Thoracic aorta (tissue), 2 donors: ENCODE results near the gene MEIOB. TPM values are rescaled to one million over a fixed set of nuclear protein-coding genes. Genes with fewer than 3 reads are reported as not detected.
"Not testable (repeated sequence)": the region's sequence is repeated elsewhere in the genome, so short reads cannot be mapped to it uniquely, and the experiment has no call there.

ENCODE experiments used
- ATAC-seq: fragments of 150-250 bp; one replicate; pipeline ENCODE4 v1.8.0; 2017; ENCODE audit warnings: low read depth; ENCODE audit not compliant: insufficient number of reproducible peaks, low FRiP score
- DNase-seq: peaks from one replicate; pipeline ENCODE4 v3.0.0-alpha.2; 2020; ENCODE audit warnings: low spot score
- H3K27ac ChIP-seq, 2 donors: fragments of 200-600 bp; sonication (generic); 1 replicate in 1 of 2; 2 replicates in 1 of 2; pipeline ENCODE4 v1.5.1; 2016; ENCODE audit warnings: mild to moderate bottlenecking in 2 of 2, moderate library complexity in 2 of 2
- H3K27me3 ChIP-seq: fragments of 200-600 bp; sonication (generic); replicated peaks from 2 replicates; pipeline ENCODE4 v1.6.0; 2016; ENCODE audit warnings: mild to moderate bottlenecking; ENCODE audit not compliant: insufficient read depth
- H3K36me3 ChIP-seq: fragments of 200-600 bp; sonication (generic); one replicate; pipeline ENCODE4 v1.5.1; 2016
- H3K4me1 ChIP-seq, 2 donors: fragments of 200-600 bp; sonication (generic); 1 replicate in 1 of 2; 2 replicates in 1 of 2; pipeline versions ENCODE4 v1.5.1 to v1.6.0; 2016; ENCODE audit warnings: low read depth in 2 of 2, mild to moderate bottlenecking in 1 of 2; ENCODE audit not compliant: control insufficient read depth in 1 of 2
- H3K4me3 ChIP-seq: fragments of 200-600 bp; sonication (generic); 2 replicates; pipeline ENCODE4 v1.5.1; 2016; ENCODE audit warnings: mild to moderate bottlenecking
- H3K9me3 ChIP-seq: fragments of 200-600 bp; sonication (generic); 2 replicates; pipeline ENCODE4 v1.5.1; 2016
- total RNA-seq, 2 donors: library from RNA; depleted of rRNA; stranded (reverse); fragments of >200 nt; gene quantifications; one replicate each; pipeline versions ENCODE4 v1.1.0 to v1.2.3, GENCODE V29; 2016
- TF ChIP-seq, protein P1 (sequence below): fragments of 200-600 bp; sonication (generic); IDR thresholded peaks from one replicate; pipeline ENCODE4 v1.5.1; 2019; ENCODE audit warnings: antibody characterized with exemption

Gene MEIOB
- total RNA-seq, 2 donors from 2014 or later: not detected

DNA sequence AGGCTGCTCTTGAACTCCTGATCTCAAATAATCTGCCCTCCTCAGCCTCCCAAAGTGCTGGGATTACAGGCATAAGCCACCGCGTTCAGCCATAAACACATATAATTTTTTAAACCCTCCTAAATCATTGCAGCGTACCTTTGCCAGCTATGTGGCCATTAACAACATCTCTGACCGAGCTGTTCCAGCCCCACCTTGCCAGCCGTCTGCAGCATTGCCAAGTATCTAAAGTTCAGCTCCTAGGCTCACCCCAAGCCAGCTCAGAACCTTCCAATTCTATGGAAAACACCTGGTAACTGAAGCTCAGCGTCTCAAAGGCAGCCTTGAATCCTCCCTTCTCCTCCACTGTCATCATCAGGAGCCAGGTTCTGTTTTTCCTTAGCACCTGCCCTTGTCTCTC lies 5.1 kb upstream of the MEIOB start:
- peaks cover 6% of the 10 kb centered on the region for H3K27me3 ChIP-seq
- DNase-seq: no peak

DNA sequence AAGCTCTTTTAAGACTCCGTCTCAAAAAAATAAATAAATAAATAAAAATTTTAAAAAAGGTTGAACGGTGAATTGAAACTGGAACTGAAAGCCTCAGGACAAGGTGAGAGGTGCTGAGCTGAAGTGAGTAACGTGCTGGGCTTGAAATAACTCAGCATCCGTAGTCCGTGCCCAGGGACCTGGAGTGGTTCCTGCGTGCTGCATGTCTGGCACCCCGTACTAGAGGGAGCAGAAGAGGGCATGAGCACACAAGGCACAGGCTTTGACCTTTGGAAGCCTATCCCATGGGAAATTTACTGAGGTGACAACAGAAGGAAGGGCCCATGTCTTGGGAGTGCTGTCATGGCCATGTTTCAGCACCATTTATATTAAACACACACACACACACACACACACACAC lies 4.5 kb upstream of the MEIOB start:
- H3K9me3 ChIP-seq: no peaks in the 10 kb centered on the region
- peaks cover 9% of the 10 kb centered on the region for H3K27me3 ChIP-seq
- H3K4me3 ChIP-seq: no peak overlapping the region
- H3K36me3 ChIP-seq: no peaks in the 10 kb centered on the region
- H3K27ac ChIP-seq: no peak overlapping the region
- TF ChIP-seq, protein P1, sequence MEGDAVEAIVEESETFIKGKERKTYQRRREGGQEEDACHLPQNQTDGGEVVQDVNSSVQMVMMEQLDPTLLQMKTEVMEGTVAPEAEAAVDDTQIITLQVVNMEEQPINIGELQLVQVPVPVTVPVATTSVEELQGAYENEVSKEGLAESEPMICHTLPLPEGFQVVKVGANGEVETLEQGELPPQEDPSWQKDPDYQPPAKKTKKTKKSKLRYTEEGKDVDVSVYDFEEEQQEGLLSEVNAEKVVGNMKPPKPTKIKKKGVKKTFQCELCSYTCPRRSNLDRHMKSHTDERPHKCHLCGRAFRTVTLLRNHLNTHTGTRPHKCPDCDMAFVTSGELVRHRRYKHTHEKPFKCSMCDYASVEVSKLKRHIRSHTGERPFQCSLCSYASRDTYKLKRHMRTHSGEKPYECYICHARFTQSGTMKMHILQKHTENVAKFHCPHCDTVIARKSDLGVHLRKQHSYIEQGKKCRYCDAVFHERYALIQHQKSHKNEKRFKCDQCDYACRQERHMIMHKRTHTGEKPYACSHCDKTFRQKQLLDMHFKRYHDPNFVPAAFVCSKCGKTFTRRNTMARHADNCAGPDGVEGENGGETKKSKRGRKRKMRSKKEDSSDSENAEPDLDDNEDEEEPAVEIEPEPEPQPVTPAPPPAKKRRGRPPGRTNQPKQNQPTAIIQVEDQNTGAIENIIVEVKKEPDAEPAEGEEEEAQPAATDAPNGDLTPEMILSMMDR: no peak
- DNase-seq (no peak), ATAC-seq (no peak)
- H3K4me1 ChIP-seq: no peaks in the 10 kb centered on the region

More for the DNA sequence above, 5.1 kb upstream of the MEIOB start:
- Histone ChIP-seq H3K36me3 (no peaks in the 10 kb centered on the region), H3K27ac (no peak overlapping the region), H3K9me3 (no peaks in the 10 kb centered on the region), H3K4me1 (no peaks in the 10 kb centered on the region), H3K4me3 (no peak overlapping the region)
- ATAC-seq: no peak
- TF ChIP-seq, protein P1: no peak

DNA sequence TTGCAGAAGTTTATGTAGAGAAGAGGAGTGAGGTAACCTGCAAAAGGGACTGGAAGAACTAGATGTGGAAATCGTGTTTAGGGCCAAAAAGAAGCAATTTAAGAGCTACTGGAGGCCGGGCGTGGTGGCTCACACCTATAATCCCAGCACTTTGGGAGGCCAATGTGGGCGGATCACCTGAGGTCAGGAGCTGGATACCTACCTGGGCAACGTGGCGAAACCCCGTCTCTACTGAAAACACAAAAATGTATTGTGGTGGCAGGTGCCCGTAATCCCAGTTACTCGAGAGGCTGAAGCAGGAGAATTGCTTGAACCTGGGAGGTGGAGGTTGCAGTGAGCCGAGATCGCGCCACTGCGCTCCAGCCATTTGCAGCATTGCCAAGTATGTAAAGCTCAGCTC lies 4.1 kb upstream of the MEIOB start:
- DNase-seq, H3K4me3 ChIP-seq, ATAC-seq, H3K36me3 ChIP-seq, H3K27me3 ChIP-seq, H3K9me3 ChIP-seq, H3K27ac ChIP-seq, H3K4me1 ChIP-seq: not testable (repeated sequence)

DNA sequence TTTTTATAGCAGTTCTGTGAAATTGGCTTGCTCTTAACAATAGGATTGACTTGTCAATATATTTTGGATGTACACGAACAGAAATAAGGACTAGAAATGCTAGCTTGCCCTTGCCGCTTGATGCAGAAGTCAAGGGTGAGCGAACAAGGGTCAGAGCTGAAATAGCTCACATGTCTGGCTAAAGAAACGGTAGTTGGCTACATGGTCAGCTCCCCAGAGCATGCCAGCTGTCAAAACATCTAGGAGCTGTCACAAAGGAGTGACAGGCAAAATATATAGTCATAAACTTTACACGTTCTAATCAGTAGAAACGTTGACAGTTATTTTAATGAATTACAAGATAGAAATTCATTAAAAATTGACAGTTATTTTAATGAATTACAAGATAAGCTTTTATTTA lies 2.9 kb upstream of the MEIOB start:
- no peaks in the 10 kb centered on the region for H3K36me3 ChIP-seq
- H3K27me3 ChIP-seq: peaks cover 9% of the 10 kb centered on the region
- no peaks in the 10 kb centered on the region for H3K9me3 ChIP-seq
- H3K4me3 ChIP-seq: no peak overlapping the region
- DNase-seq (no peak), ATAC-seq (no peak)
- no peaks in the 10 kb centered on the region for H3K4me1 ChIP-seq
- no peak overlapping the region for H3K27ac ChIP-seq
- TF ChIP-seq, protein P1: no peak

DNA sequence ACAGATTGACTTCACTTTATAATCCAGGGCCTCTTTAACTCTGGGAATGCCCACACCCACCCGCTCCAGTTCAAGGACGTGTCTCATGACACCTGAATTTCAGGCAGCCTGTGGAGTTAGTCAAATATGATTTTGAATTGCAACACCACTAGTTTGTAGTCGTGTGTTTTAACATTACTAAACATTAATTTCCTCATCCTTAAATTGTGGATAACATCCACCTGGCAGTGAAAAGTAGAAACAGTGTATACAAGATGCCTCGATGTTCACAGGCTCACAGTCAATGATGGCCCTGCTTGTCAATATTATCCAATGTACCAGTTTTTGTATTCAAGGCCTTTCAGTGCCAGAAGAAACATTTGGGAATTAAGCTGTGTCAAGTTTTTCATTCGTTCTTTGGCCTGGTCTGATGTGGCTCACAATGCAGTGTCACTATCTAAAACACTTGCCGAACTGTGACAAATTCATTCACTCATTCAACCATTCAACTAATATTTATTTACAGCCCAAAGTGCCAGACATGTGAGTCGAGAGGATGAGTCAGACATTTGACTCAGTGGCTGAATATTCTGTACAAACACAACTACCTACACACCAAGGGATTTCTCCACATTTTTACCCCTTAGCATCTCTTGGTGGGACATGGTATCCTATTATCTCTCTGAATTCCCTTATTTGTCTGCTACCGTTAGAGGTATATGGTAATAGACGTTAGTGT lies 1.4 kb downstream of the MEIOB start:
- no peak for DNase-seq
- no peak for ATAC-seq
- TF ChIP-seq, protein P1: no peak

More for the DNA sequence above, 1.4 kb downstream of the MEIOB start:
- Histone ChIP-seq H3K4me3 (no peak overlapping the region), H3K27ac (no peak overlapping the region), H3K4me1 (no peaks in the 10 kb centered on the region), H3K9me3 (no peaks in the 10 kb centered on the region), H3K36me3 (no peaks in the 10 kb centered on the region), H3K27me3 (peaks cover 9% of the 10 kb centered on the region)
